Measurements from ENCODE around the gene DCP1A.

GRCh38 chr3:53337167-53337940 lies 10.0 kb downstream of the DCP1A start:
- no peak for TF ChIP-seq EZH2phosphoT487 (IDR thresholded peaks at IDR 0.05; ENCODE audit: low read depth)
- no peak for TF ChIP-seq CTCF (IDR thresholded peaks at IDR 0.05; ENCODE audit: low read depth, low read length)
